Mesendoderm (in vitro differentiated cells): ENCODE results near the gene ERBB4.

Source experiments
- DNase-seq: peaks from one replicate; pipeline ENCODE4 v3.0.0; 2013
- H2AK5ac ChIP-seq: 2 replicates; pipeline ENCODE4 v1.6.1; 2013; ENCODE audit warnings: low read length, inconsistent platforms
- H2BK120ac ChIP-seq: 2 replicates; pipeline ENCODE4 v1.6.1; 2013; ENCODE audit warnings: low read depth, mild to moderate bottlenecking, low read length, moderate library complexity, mixed read lengths
- H2BK15ac ChIP-seq: replicated peaks from 2 replicates; pipeline ENCODE4 v1.6.1; 2013; ENCODE audit warnings: low read depth, mild to moderate bottlenecking, moderate library complexity
- H2BK5ac ChIP-seq: 2 replicates; pipeline ENCODE4 v1.6.1; 2013; ENCODE audit warnings: low read length, inconsistent platforms
- H3K18ac ChIP-seq: 2 replicates; pipeline ENCODE4 v1.6.1; 2013; ENCODE audit warnings: mild to moderate bottlenecking, low read length, mixed read lengths
- H3K23ac ChIP-seq: one replicate; pipeline ENCODE4 v1.6.1; 2013; ENCODE audit warnings: low read length
- H3K27ac ChIP-seq: 2 replicates; pipeline ENCODE4 v1.5.1; 2013; ENCODE audit warnings: low read depth, mild to moderate bottlenecking, inconsistent platforms, low read length, moderate library complexity
- H3K27me3 ChIP-seq: 2 replicates; pipeline ENCODE4 v1.6.1; 2013; ENCODE audit warnings: low read length, control low read depth, mild to moderate bottlenecking, inconsistent platforms; ENCODE audit not compliant: insufficient read depth, poor library complexity
- H3K36me3 ChIP-seq: 2 replicates; pipeline ENCODE4 v1.6.1; 2013; ENCODE audit warnings: low read length, inconsistent platforms; ENCODE audit not compliant: control insufficient read depth, insufficient read depth
- H3K4ac ChIP-seq: one replicate; pipeline ENCODE4 v1.6.1; 2013; ENCODE audit warnings: low read depth, mild to moderate bottlenecking, low read length, moderate library complexity
- H3K4me1 ChIP-seq: 2 replicates; pipeline ENCODE4 v1.6.1; 2013; ENCODE audit warnings: low read depth, low read length, inconsistent platforms; ENCODE audit not compliant: control insufficient read depth
- H3K4me2 ChIP-seq: 2 replicates; pipeline ENCODE4 v1.6.1; 2013; ENCODE audit warnings: low read length
- H3K4me3 ChIP-seq: 2 replicates; pipeline ENCODE4 v1.5.1; 2013; ENCODE audit warnings: mild to moderate bottlenecking, low read length
- H3K56ac ChIP-seq: one replicate; pipeline ENCODE4 v1.6.1; 2013; ENCODE audit warnings: low read length
- H3K79me1 ChIP-seq: 2 replicates; pipeline ENCODE4 v1.6.1; 2013; ENCODE audit warnings: low read length, inconsistent platforms
- H3K79me2 ChIP-seq: 2 replicates; pipeline ENCODE4 v1.6.1; 2013; ENCODE audit warnings: mild to moderate bottlenecking, low read length; ENCODE audit not compliant: control insufficient read depth, insufficient read depth
- H3K9ac ChIP-seq: 2 replicates; pipeline ENCODE4 v1.6.1; 2013; ENCODE audit warnings: low read length, inconsistent platforms
- H4K5ac ChIP-seq: one replicate; pipeline ENCODE4 v1.6.1; 2013; ENCODE audit warnings: low read length
- H4K8ac ChIP-seq: one replicate; pipeline ENCODE4 v1.6.1; 2013; ENCODE audit warnings: low read depth, mild to moderate bottlenecking, control low read depth, low read length, moderate library complexity
- WGBS: extraction: QIAGEN DNeasy Blood & Tissue Kit; methylation state at CpG from one replicate; pipeline ENCODE4 v1.1.7; 2013; ENCODE audit warnings: low lambda C conversion rate, missing lambda C conversion rate; ENCODE audit not compliant: insufficient coverage; ENCODE audit errors: extremely low coverage; 5-methylcytosine and 5-hydroxymethylcytosine counted together

ERBB4 gene

GRCh38 chr2:211836409-211836808, 702.2 kb downstream of the ERBB4 start:
- H3K23ac ChIP-seq = no peak overlapping the region
- H3K4me2 ChIP-seq = no peak overlapping the region
- H3K4me1 ChIP-seq = no peaks in the 10 kb centered on the region
- no peak for DNase-seq
- H3K79me1 ChIP-seq = no peaks in the 10 kb centered on the region
- H3K27me3 ChIP-seq = no peaks in the 10 kb centered on the region
- 100% methylated on average over 1 of the region's 3 CpGs for WGBS
- no peak overlapping the region for H4K5ac ChIP-seq
- H4K8ac ChIP-seq = no peak overlapping the region
- H3K9ac ChIP-seq = no peak overlapping the region
- no peak overlapping the region for H2AK5ac ChIP-seq
- H3K36me3 ChIP-seq = no peaks in the 10 kb centered on the region
- H3K4me3 ChIP-seq = no peak overlapping the region
- H2BK120ac ChIP-seq = no peak overlapping the region
- no peak overlapping the region for H2BK5ac ChIP-seq
- H3K18ac ChIP-seq = no peak overlapping the region
- H3K4ac ChIP-seq = no peak overlapping the region
- H2BK15ac ChIP-seq = no peak overlapping the region
- H3K27ac ChIP-seq = no peak overlapping the region
- H3K79me2 ChIP-seq = no peaks in the 10 kb centered on the region
- H3K56ac ChIP-seq = no peak overlapping the region

GRCh38 chr2:211835695-211836094, 702.9 kb downstream of the ERBB4 start:
- H2BK15ac ChIP-seq = no peak overlapping the region
- H3K27me3 ChIP-seq = no peaks in the 10 kb centered on the region
- H3K4ac ChIP-seq = no peak overlapping the region
- H2AK5ac ChIP-seq = no peak overlapping the region
- no peak overlapping the region for H2BK5ac ChIP-seq
- no peaks in the 10 kb centered on the region for H3K36me3 ChIP-seq
- H2BK120ac ChIP-seq = no peak overlapping the region
- H3K4me1 ChIP-seq = no peaks in the 10 kb centered on the region
- H3K79me1 ChIP-seq = no peaks in the 10 kb centered on the region
- H3K23ac ChIP-seq = no peak overlapping the region
- no peak overlapping the region for H3K18ac ChIP-seq
- H3K4me3 ChIP-seq = no peak overlapping the region
- DNase-seq = no peak
- no peaks in the 10 kb centered on the region for H3K79me2 ChIP-seq
- no peak overlapping the region for H3K56ac ChIP-seq
- H4K5ac ChIP-seq = no peak overlapping the region
- no CpG with 5 or more reads among the region's 2 CpGs for WGBS
- no peak overlapping the region for H3K4me2 ChIP-seq
- no peak overlapping the region for H4K8ac ChIP-seq
- no peak overlapping the region for H3K9ac ChIP-seq
- H3K27ac ChIP-seq = no peak overlapping the region

GRCh38 chr2:211833582-211834279, 704.9 kb downstream of the ERBB4 start:
- DNase-seq = no peak
- Histone ChIP-seq H3K18ac (no peak overlapping the region), H3K4me1 (no peaks in the 10 kb centered on the region), H2BK5ac (no peak overlapping the region), H3K27ac (no peak overlapping the region), H2BK120ac (no peak overlapping the region), H3K56ac (no peak overlapping the region), H2AK5ac (no peak overlapping the region), H3K79me1 (no peaks in the 10 kb centered on the region), H3K4ac (no peak overlapping the region), H3K4me3 (no peak overlapping the region), H3K4me2 (no peak overlapping the region), H3K23ac (no peak overlapping the region), H3K27me3 (no peaks in the 10 kb centered on the region), H3K36me3 (no peaks in the 10 kb centered on the region), H3K9ac (no peak overlapping the region), H4K8ac (no peak overlapping the region), H2BK15ac (no peak overlapping the region), H4K5ac (no peak overlapping the region), H3K79me2 (no peaks in the 10 kb centered on the region)
- no CpG with 5 or more reads among the region's 4 CpGs for WGBS

GRCh38 chr2:211829725-211830124, 708.9 kb downstream of the ERBB4 start:
- H3K4ac ChIP-seq = no peak overlapping the region
- no peak overlapping the region for H2AK5ac ChIP-seq
- no peak overlapping the region for H3K4me3 ChIP-seq
- no peak overlapping the region for H2BK15ac ChIP-seq
- H3K4me2 ChIP-seq = no peak overlapping the region
- H4K5ac ChIP-seq = no peak overlapping the region
- no peak overlapping the region for H3K18ac ChIP-seq
- H3K23ac ChIP-seq = no peak overlapping the region
- no peak overlapping the region for H3K27ac ChIP-seq
- H3K79me1 ChIP-seq = no peaks in the 10 kb centered on the region
- H3K9ac ChIP-seq = no peak overlapping the region
- no peak overlapping the region for H3K56ac ChIP-seq
- no peak overlapping the region for H2BK120ac ChIP-seq
- no peaks in the 10 kb centered on the region for H3K36me3 ChIP-seq
- no peaks in the 10 kb centered on the region for H3K79me2 ChIP-seq
- H2BK5ac ChIP-seq = no peak overlapping the region
- DNase-seq = no peak
- H3K4me1 ChIP-seq = no peaks in the 10 kb centered on the region
- H4K8ac ChIP-seq = no peak overlapping the region
- 100% methylated on average over 1 of the region's 3 CpGs for WGBS
- no peaks in the 10 kb centered on the region for H3K27me3 ChIP-seq

- Histone ChIP-seq H3K4ac (no peak overlapping the region), H3K36me3 (no peaks in the 10 kb centered on the region), H4K8ac (no peak overlapping the region), H3K27me3 (no peaks in the 10 kb centered on the region), H3K27ac (no peak overlapping the region), H2AK5ac (no peak overlapping the region), H2BK120ac (no peak overlapping the region), H3K56ac (no peak overlapping the region), H3K4me3 (no peak overlapping the region), H2BK15ac (no peak overlapping the region), H4K5ac (no peak overlapping the region), H3K4me2 (no peak overlapping the region), H3K9ac (no peak overlapping the region), H3K18ac (no peak overlapping the region), H3K79me2 (no peaks in the 10 kb centered on the region), H3K79me1 (no peaks in the 10 kb centered on the region), H3K23ac (no peak overlapping the region), H2BK5ac (no peak overlapping the region), H3K4me1 (no peaks in the 10 kb centered on the region)
- no CpG with 5 or more reads among the region's 7 CpGs for WGBS
- no peak for DNase-seq
Measured at GRCh38 chr2:211823886-211824479, 714.6 kb downstream of the ERBB4 start.
